SKM-1 (cell line): Measurements from ENCODE around the gene PYCR2.

Experiments
- DNase-seq: peaks from one replicate; lab custom pipeline; 2025; ENCODE audit not compliant: unreplicated experiment; lab: John Stamatoyannopoulos, UW

PYCR2 gene

GRCh38 chr1:225921734-225922709 lies 2.0 kb downstream of the PYCR2 start:
- DNase-seq, result no peak

DNA sequence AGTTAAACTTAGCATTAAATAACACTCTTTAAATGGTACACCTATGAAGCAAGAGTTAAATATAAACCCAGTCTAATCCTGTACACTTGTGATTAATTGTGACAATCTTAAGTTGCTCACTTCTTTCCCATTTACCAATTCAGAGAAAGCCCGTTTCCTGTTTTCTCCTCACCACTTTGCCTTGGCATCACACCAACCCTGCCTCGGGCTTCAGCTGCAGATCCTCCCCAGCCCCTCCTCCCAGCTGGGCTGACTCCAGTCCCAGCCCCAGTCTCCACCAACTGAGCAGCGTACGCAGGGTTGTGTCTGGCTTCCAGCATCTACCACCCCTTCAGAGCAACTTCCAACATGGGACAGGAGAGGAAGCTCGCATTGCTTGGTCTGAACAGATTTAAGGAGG lies 4.1 kb downstream of the PYCR2 start:
- no peak for DNase-seq

- no peak for DNase-seq
These were observed 5.8 kb downstream of the PYCR2 start for GRCh38 chr1:225918280-225918679.

GRCh38 chr1:225917536-225917935 lies 6.5 kb downstream of the PYCR2 start:
- no peak for DNase-seq

DNA sequence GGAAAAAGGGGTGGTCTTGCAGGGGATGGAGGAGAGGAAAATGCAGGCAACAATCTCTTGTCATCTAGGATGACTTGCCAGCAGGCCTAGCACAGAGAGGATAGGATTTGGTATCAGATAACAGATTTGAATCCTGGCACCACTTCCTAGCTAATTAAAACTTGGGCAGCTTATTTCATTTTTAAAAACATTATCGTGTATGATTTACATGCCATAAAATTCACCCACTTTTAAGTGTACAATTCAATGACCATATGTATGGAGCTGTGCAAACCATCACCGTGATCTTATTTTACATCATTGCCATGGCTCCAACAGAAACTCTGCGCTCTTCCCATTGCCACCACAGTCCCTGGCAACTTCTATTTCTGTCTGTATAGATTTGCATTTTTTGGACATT lies 6.9 kb downstream of the PYCR2 start:
- DNase-seq, result no peak

DNA sequence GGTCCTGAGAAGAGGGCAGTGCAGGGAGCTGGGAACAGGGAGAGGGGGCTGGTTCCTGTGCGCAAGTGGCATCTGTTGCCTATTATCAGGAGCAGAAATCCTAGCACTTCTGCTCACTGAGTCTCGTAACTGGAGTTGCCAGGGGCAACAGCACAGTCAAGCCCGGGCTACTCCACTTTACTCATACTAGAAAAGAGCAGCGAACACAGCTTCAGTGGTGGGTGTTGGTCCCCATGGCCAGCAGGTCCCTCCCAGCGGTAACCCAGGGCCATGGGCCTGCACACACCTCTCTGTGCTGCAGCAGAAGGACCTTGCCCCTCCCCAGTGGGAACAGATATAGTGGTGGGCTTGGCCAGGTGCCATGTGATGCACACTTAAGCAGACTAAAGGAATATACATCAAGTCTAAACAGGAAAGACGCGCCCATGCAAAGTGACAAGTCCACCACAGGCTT lies 8.5 kb downstream of the PYCR2 start:
- no peak for DNase-seq

GRCh38 chr1:225914947-225915346 lies 9.1 kb downstream of the PYCR2 start:
- DNase-seq, result no peak

DNA sequence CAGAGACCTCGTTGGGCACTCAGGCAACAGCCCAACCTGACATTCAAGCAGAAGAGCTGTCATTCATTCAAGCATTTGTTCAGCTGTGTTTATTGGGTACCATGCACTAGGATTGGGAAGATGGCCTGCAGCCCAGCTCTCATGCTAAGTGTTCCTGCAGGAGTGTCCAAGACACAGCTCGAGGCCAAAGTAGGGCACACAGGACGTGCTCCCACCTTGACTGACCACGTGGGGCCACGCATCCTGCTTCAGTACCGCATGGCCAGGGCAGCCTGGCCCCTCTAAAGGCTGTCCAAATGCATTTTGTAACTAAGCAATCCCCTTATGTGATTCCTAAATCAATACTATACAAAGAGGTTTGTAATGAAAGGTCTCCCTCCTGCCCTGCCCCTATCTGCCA lies 9.7 kb downstream of the PYCR2 start:
- no peak for DNase-seq

GRCh38 chr1:225911191-225912130 lies 12.6 kb downstream of the PYCR2 start:
- DNase-seq, result no peak

- no peak for DNase-seq
These were observed 14.6 kb downstream of the PYCR2 start for GRCh38 chr1:225909477-225909876.

- no peak for DNase-seq
These were observed 15.3 kb downstream of the PYCR2 start for GRCh38 chr1:225908773-225909172.

DNA sequence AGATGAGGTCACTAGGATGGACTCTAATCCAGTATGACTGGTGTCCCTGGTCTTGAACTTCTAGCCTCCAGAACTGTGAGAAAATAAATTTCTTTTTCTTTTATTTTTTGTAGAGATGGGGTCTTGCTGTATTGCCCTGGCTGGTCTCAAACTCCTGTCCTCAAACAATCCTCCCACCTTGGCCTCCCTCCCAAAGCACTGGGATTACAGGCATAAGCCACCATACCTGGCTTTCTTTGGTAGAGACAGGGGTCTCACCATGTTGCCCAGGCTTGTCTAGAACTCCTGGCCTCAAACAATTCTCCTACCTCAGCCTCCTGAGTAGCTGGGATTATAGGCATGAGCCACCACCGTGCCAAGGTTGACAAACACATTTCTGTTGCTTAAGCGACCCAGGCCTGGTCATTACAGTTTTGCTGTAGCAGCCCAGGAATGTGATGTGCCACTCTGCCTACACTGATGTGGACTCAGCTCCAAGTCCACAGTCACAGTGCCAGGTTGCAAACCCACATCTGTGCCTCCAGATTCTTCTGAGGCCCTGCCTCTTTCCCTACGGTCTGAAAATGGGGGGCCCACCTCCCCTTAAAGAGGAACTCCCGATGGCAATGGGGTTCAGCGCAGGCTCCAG lies 15.9 kb downstream of the PYCR2 start:
- no peak for DNase-seq

- DNase-seq, result no peak
These were observed 16.7 kb downstream of the PYCR2 start for GRCh38 chr1:225907341-225907740.

GRCh38 chr1:225906467-225906866 lies 17.6 kb downstream of the PYCR2 start:
- DNase-seq, result no peak

DNA sequence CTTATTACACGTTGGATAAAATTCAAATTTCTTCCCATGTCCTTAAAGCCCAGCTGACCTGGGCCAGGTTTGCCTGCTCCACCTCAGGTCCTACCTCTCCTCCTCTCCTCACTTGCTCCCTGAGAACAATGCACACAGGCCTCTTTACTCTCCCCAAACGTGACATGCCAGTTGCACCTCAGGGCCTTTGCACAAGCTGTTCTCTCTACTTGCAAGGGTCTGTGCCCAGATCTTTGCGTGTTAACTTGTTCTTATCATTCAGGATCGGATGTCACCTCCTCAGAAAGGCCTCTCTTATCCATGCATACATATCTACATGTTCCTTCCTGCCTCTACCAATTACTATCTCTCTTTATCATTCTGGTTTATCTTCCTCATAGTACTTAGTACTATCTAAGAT lies 20.4 kb downstream of the PYCR2 start:
- DNase-seq, result no peak

DNA sequence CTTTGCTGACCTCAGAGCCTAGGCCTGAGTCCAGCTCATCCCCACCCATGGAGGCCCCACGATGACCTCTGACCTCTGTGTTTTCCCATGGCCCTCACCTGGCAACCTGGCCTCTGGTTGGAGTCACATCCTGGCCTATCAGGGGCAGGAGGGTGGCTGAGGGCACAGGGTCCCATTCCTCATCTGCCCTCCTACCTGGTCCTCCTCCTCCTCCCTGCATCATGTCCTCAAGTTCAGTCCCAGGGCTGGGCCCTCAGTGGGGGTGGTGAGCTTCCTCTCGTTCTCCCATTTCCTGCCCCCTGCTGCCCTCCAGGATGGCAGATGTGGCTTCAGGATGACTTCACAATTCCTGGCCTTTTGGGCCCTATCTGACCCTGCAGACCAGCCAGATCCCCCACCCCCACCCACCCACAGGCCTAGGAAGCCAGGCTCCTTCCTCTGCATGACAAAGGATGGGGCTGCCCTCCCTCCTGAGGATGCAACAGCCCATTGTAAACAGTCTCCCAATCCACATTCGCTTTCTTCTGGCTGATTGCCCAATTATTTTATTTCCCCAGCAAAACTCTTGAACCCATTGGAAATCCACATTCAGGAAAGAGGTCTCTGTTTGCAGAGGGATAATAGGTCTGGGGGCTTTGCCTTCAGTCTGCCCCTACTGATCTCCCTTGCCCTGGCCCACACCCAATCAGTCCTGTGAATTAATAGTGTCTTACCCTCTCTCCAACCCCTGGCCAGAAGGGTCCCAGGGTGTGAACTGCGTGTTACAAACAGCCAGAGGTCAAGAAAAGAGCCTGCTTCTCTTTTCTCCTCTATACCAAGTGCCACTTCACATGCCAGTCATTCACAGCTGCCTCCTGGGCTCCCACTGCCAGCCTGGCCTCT lies 24.8 kb downstream of the PYCR2 start:
- no peak for DNase-seq

GRCh38 chr1:225897595-225898514 lies 26.2 kb downstream of the PYCR2 start:
- no peak for DNase-seq

DNA sequence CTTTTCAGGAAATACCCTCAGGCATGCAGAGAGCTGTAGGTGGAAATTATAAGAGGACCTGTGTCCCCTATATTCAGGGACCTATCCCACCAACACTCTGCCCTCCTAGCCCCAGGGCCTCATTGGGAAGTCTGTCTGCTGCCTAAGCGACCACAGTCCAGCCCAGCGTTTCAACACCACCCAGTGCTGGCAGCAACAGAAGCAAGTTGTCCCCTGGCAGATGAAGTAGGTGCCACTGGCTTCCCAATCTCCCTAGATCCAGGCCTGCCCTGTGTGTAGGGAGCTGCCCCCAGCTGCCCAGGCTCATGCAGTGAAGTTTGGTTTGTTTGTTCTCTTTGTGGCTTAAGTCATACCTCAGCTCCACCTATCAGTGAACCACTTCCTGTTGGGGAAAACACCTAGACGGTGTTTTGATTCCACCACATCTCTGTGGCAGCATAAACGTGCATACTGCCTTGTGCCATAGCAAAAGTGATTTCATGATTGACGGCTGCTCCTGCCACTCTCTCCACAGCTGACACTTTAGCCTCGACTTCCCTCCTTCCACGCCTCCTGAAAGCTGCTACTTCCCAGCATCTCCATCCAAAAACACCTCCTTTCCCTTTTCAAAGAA lies 27.0 kb downstream of the PYCR2 start:
- DNase-seq, result no peak

GRCh38 chr1:225896494-225896893 lies 27.6 kb downstream of the PYCR2 start:
- no peak for DNase-seq
